Trophoblast cell (in vitro differentiated cells and primary cell): ENCODE results near the gene POLN.

ENCODE experiments used
- DNase-seq, 2 donors: peaks; one replicate each; pipeline ENCODE4 v3.0.0-alpha.2; 2016
- H2AFZ ChIP-seq: 2 replicates; pipeline ENCODE4 v1.6.1; 2013; ENCODE audit warnings: low read length, moderate library complexity, mild to moderate bottlenecking; ENCODE audit not compliant: insufficient read depth, poor library complexity
- H2AK5ac ChIP-seq: 2 replicates; pipeline ENCODE4 v1.6.1; 2013; ENCODE audit warnings: mild to moderate bottlenecking, low read length
- H2BK120ac ChIP-seq: 2 replicates; pipeline ENCODE4 v1.6.1; 2013; ENCODE audit warnings: low read length, mild to moderate bottlenecking, moderate library complexity; ENCODE audit not compliant: insufficient read depth, poor library complexity
- H2BK12ac ChIP-seq: 2 replicates; pipeline ENCODE4 v1.6.1; 2013; ENCODE audit warnings: mild to moderate bottlenecking, low read length, moderate library complexity
- H2BK5ac ChIP-seq: 2 replicates; pipeline ENCODE4 v1.6.1; 2013; ENCODE audit warnings: low read length, low read depth, moderate library complexity, mild to moderate bottlenecking; ENCODE audit not compliant: poor library complexity
- H3K14ac ChIP-seq: 2 replicates; pipeline ENCODE4 v1.6.1; 2013; ENCODE audit warnings: mild to moderate bottlenecking, low read length
- H3K18ac ChIP-seq: 2 replicates; pipeline ENCODE4 v1.6.1; 2013; ENCODE audit warnings: mild to moderate bottlenecking, low read length
- H3K23ac ChIP-seq: 2 replicates; pipeline ENCODE4 v1.6.1; 2013; ENCODE audit warnings: low read length
- H3K27ac ChIP-seq: 2 replicates; pipeline ENCODE4 v1.5.1; 2013; ENCODE audit warnings: low read depth, mild to moderate bottlenecking, inconsistent platforms, low read length, moderate library complexity
- H3K27me3 ChIP-seq: 2 replicates; pipeline ENCODE4 v1.6.1; 2013; ENCODE audit warnings: inconsistent platforms, mild to moderate bottlenecking, low read length, moderate library complexity; ENCODE audit not compliant: insufficient read depth
- H3K36me3 ChIP-seq, 2 experiments: 1 replicate in 1 of 2; 2 replicates in 1 of 2; pipeline ENCODE4 v1.6.1; 2013; ENCODE audit warnings: low read length in 2 of 2, mild to moderate bottlenecking in 2 of 2, moderate library complexity in 1 of 2; ENCODE audit not compliant: insufficient read depth in 2 of 2, control insufficient read depth in 1 of 2
- H3K4ac ChIP-seq: 2 replicates; pipeline ENCODE4 v1.6.1; 2013; ENCODE audit warnings: low read depth, mild to moderate bottlenecking, low read length, moderate library complexity
- H3K4me1 ChIP-seq, 2 experiments: 1 replicate in 1 of 2; 2 replicates in 1 of 2; pipeline ENCODE4 v1.6.1; 2013; ENCODE audit warnings: low read length in 2 of 2, mild to moderate bottlenecking in 2 of 2, moderate library complexity in 1 of 2; ENCODE audit not compliant: insufficient read depth in 2 of 2, control insufficient read depth in 1 of 2
- H3K4me2 ChIP-seq: 2 replicates; pipeline ENCODE4 v1.6.1; 2013; ENCODE audit warnings: inconsistent platforms, mild to moderate bottlenecking, low read length, moderate library complexity
- H3K4me3 ChIP-seq: 2 replicates; pipeline ENCODE4 v1.5.1; 2013; ENCODE audit warnings: mild to moderate bottlenecking, low read depth, low read length, inconsistent platforms
- H3K79me1 ChIP-seq: one replicate; pipeline ENCODE4 v1.6.1; 2013; ENCODE audit warnings: low read length
- H3K79me2 ChIP-seq: 2 replicates; pipeline ENCODE4 v1.6.1; 2013; ENCODE audit warnings: low read length, mild to moderate bottlenecking; ENCODE audit not compliant: control insufficient read depth, insufficient read depth, poor library complexity
- H3K9ac ChIP-seq: 2 replicates; pipeline ENCODE4 v1.6.1; 2013; ENCODE audit warnings: mild to moderate bottlenecking, low read length
- H3K9me3 ChIP-seq: 2 replicates; pipeline ENCODE4 v1.6.1; 2013; ENCODE audit warnings: low read depth, mild to moderate bottlenecking, control low read depth, inconsistent platforms, low read length; ENCODE audit not compliant: insufficient read depth
- H4K12ac ChIP-seq: 2 replicates; pipeline ENCODE4 v1.6.1; 2013; ENCODE audit warnings: low read depth, mild to moderate bottlenecking, low read length, moderate library complexity
- H4K8ac ChIP-seq: 2 replicates; pipeline ENCODE4 v1.6.1; 2013; ENCODE audit warnings: low read depth, mild to moderate bottlenecking, low read length, moderate library complexity
- H4K91ac ChIP-seq: one replicate; pipeline ENCODE4 v1.6.1; 2013; ENCODE audit warnings: low read depth, mild to moderate bottlenecking, low read length, moderate library complexity
- WGBS: extraction: QIAGEN DNeasy Blood & Tissue Kit; methylation state at CpG from one replicate; pipeline ENCODE4 v1.1.7; 2013; ENCODE audit warnings: missing lambda C conversion rate; ENCODE audit not compliant: insufficient read length, insufficient coverage; ENCODE audit errors: extremely low coverage; 5-methylcytosine and 5-hydroxymethylcytosine counted together

Gene POLN

GRCh38 chr4:2270341-2271165 lies 28.6 kb upstream of the POLN start:
- Histone ChIP-seq H3K4me1 (no peaks in the 10 kb centered on the region), H3K27me3 (no peaks in the 10 kb centered on the region), H2AFZ (no peak overlapping the region), H3K18ac (no peak overlapping the region), H2AK5ac (no peak overlapping the region), H3K27ac (no peak overlapping the region), H3K9me3 (no peaks in the 10 kb centered on the region), H3K14ac (no peak overlapping the region), H4K91ac (no peak overlapping the region), H2BK12ac (no peak overlapping the region), H4K12ac (no peak overlapping the region), H3K79me1 (no peaks in the 10 kb centered on the region), H3K9ac (no peak overlapping the region), H3K4me2 (no peak overlapping the region), H4K8ac (no peak overlapping the region), H2BK5ac (no peak overlapping the region), H3K23ac (no peak overlapping the region), H3K79me2 (no peaks in the 10 kb centered on the region), H3K4ac (no peak overlapping the region), H3K4me3 (no peak overlapping the region), H2BK120ac (no peak overlapping the region), H3K36me3 (no peaks in the 10 kb centered on the region)
- WGBS = no CpG with 5 or more reads among the region's 34 CpGs
- no peak for DNase-seq

GRCh38 chr4:2269618-2270163 lies 27.8 kb upstream of the POLN start:
- 100% methylated on average over 2 of the region's 12 CpGs for WGBS
- no peaks in the 10 kb centered on the region for H3K4me1 ChIP-seq

GRCh38 chr4:2269206-2269531 lies 27.2 kb upstream of the POLN start:
- Histone ChIP-seq H3K4me1 (no peaks in the 10 kb centered on the region), H3K9ac (no peak overlapping the region), H3K4me2 (no peak overlapping the region), H3K14ac (no peak overlapping the region), H2BK5ac (no peak overlapping the region), H4K8ac (no peak overlapping the region), H3K4me3 (no peak overlapping the region), H3K9me3 (no peaks in the 10 kb centered on the region), H4K12ac (no peak overlapping the region), H2AFZ (no peak overlapping the region), H3K27ac (no peak overlapping the region), H3K79me1 (no peaks in the 10 kb centered on the region), H3K36me3 (no peaks in the 10 kb centered on the region), H2BK120ac (no peak overlapping the region), H2BK12ac (no peak overlapping the region), H3K18ac (no peak overlapping the region), H2AK5ac (no peak overlapping the region), H3K27me3 (no peaks in the 10 kb centered on the region), H4K91ac (no peak overlapping the region), H3K23ac (no peak overlapping the region), H3K79me2 (no peaks in the 10 kb centered on the region), H3K4ac (no peak overlapping the region)
- WGBS = no CpG with 5 or more reads among the region's 6 CpGs
- no peak for DNase-seq

More at GRCh38 chr4:2269618-2270163, 27.8 kb upstream of the POLN start:
- no peak overlapping the region for H3K9ac ChIP-seq
- H2BK5ac ChIP-seq = no peak overlapping the region
- H3K79me1 ChIP-seq = no peaks in the 10 kb centered on the region
- no peak overlapping the region for H2BK12ac ChIP-seq
- H4K91ac ChIP-seq = no peak overlapping the region
- no peaks in the 10 kb centered on the region for H3K27me3 ChIP-seq
- no peaks in the 10 kb centered on the region for H3K79me2 ChIP-seq
- H4K8ac ChIP-seq = no peak overlapping the region
- H3K4ac ChIP-seq = no peak overlapping the region
- no peak overlapping the region for H3K23ac ChIP-seq
- no peak overlapping the region for H2BK120ac ChIP-seq
- no peak overlapping the region for H3K14ac ChIP-seq
- no peaks in the 10 kb centered on the region for H3K9me3 ChIP-seq
- H2AK5ac ChIP-seq = no peak overlapping the region
- no peak overlapping the region for H2AFZ ChIP-seq
- H4K12ac ChIP-seq = no peak overlapping the region
- H3K4me3 ChIP-seq = no peak overlapping the region
- H3K4me2 ChIP-seq = no peak overlapping the region
- DNase-seq = no peak
- no peaks in the 10 kb centered on the region for H3K36me3 ChIP-seq
- H3K27ac ChIP-seq = no peak overlapping the region
- no peak overlapping the region for H3K18ac ChIP-seq

GRCh38 chr4:2268357-2269205 lies 26.7 kb upstream of the POLN start:
- H3K4me2 ChIP-seq = no peak overlapping the region
- H2AFZ ChIP-seq = no peak overlapping the region
- WGBS = no CpG with 5 or more reads among the region's 22 CpGs
- H3K79me2 ChIP-seq = no peaks in the 10 kb centered on the region
- H3K4me1 ChIP-seq = no peaks in the 10 kb centered on the region
- H3K4me3 ChIP-seq = no peak overlapping the region
- no peak overlapping the region for H3K4ac ChIP-seq
- no peak overlapping the region for H4K8ac ChIP-seq
- H3K27ac ChIP-seq = no peak overlapping the region
- no peak overlapping the region for H3K18ac ChIP-seq
- no peak overlapping the region for H3K9ac ChIP-seq
- no peak overlapping the region for H2BK120ac ChIP-seq
- H4K91ac ChIP-seq = no peak overlapping the region
- H2AK5ac ChIP-seq = no peak overlapping the region
- H3K79me1 ChIP-seq = no peaks in the 10 kb centered on the region
- no peak overlapping the region for H4K12ac ChIP-seq
- H3K9me3 ChIP-seq = no peaks in the 10 kb centered on the region
- H3K36me3 ChIP-seq = no peaks in the 10 kb centered on the region
- H3K23ac ChIP-seq = no peak overlapping the region
- no peak overlapping the region for H3K14ac ChIP-seq
- H2BK12ac ChIP-seq = no peak overlapping the region
- DNase-seq = no peak
- no peak overlapping the region for H2BK5ac ChIP-seq
- no peaks in the 10 kb centered on the region for H3K27me3 ChIP-seq
